K562 (cell line): ENCODE data around the gene RPL28. TPM values are rescaled to one million over a fixed set of nuclear protein-coding genes. Genes with fewer than 3 reads are reported as not detected.

Source experiments
- ATAC-seq: fragments of 200-7000 bp; cut with Tn5 transposase; 3 replicates; pipeline ENCODE4 v1.9.1; 2020; ENCODE audit warnings: moderate library complexity
- BruUV-seq: library from RNA; stranded (reverse); fragments of 400-500 nt; replicated peaks from 2 replicates; lab custom pipeline; 2021; lab: Mats Ljungman, UMichigan
- CTCF ChIA-PET: fragments of 300-600 bp; formaldehyde crosslinking; extraction: SDS; loops from one replicate; lab custom pipeline; 2021; ENCODE audit warnings: low intra/inter-chr PET ratio; lab: Yijun Ruan, JAX
- POLR2A ChIA-PET: fragments of 300-600, 350-650 bp; sonication (Branson Sonifier 250); formaldehyde crosslinking; extraction: SDS; loops from one replicate; lab custom pipeline; 2021; ENCODE audit warnings: antibody characterized with exemption, inconsistent platforms; lab: Yijun Ruan, JAX
- DNase-seq, 4 experiments: peaks; one replicate each; pipeline versions ENCODE4 v3.0.0 to v3.0.0-alpha.2; 2011 to 2018; ENCODE audit warnings: low spot score in 3 of 4, mixed read lengths in 3 of 4; ENCODE audit errors: extremely low read depth in 1 of 4
- FAIRE-seq: peaks from 2 replicates; lab custom pipeline; 2011; peaks lifted over from hg19 to GRCh38; lab: Jason Lieb, UNC
- H2AFZ ChIP-seq: 2 replicates; pipeline ENCODE4 v1.6.0; 2011; ENCODE audit warnings: low read depth, low read length, control low read depth, inconsistent platforms
- H3K27ac ChIP-seq: fragments of 200-600 bp; 3 replicates; pipeline ENCODE4 v1.8.0; 2011; ENCODE audit warnings: low read depth, mild to moderate bottlenecking, control low read depth, inconsistent platforms, low read length, moderate library complexity, mixed read lengths; ENCODE audit errors: extremely low read depth
- H3K27me3 ChIP-seq, 2 experiments: fragments of 300-600 bp in 1 of 2; 2 replicates in 1 of 2; 3 replicates in 1 of 2; pipeline versions ENCODE4 v1.6.0 to v1.8.0; 2011; ENCODE audit warnings: inconsistent platforms in 2 of 2, low read length in 2 of 2, mild to moderate bottlenecking in 1 of 2, mixed read lengths in 1 of 2, moderate library complexity in 1 of 2; ENCODE audit not compliant: control insufficient read depth in 2 of 2, insufficient read depth in 2 of 2
- H3K36me3 ChIP-seq: fragments of 300-600 bp; 3 replicates; pipeline ENCODE4 v1.8.0; 2011; ENCODE audit warnings: mild to moderate bottlenecking, low read length, inconsistent platforms; ENCODE audit not compliant: control insufficient read depth, insufficient read depth
- H3K4me1 ChIP-seq, 2 experiments: fragments of 200-600 bp in 1 of 2; replicated peaks in 1 of 2; 2 replicates in 1 of 2; 3 replicates in 1 of 2; pipeline versions ENCODE4 v1.5.1 to v1.8.0; 2011; ENCODE audit warnings: inconsistent platforms in 2 of 2, low read length in 2 of 2, mild to moderate bottlenecking in 1 of 2, mixed read lengths in 1 of 2, moderate library complexity in 1 of 2; ENCODE audit not compliant: control insufficient read depth in 2 of 2, insufficient read depth in 2 of 2
- H3K4me2 ChIP-seq: 2 replicates; pipeline ENCODE4 v1.6.1; 2011; ENCODE audit warnings: low read length, control low read depth, inconsistent platforms, mixed read lengths; ENCODE audit not compliant: insufficient read depth
- H3K4me3 ChIP-seq: fragments of 200-600 bp; sonication (generic), shearing (Covaris generic); 2 replicates; pipeline ENCODE4 v1.5.1; 2016; ENCODE audit warnings: control low read depth, inconsistent platforms
- H3K79me2 ChIP-seq: fragments of 200-600 bp; 3 replicates; pipeline ENCODE4 v1.8.0; 2011; ENCODE audit warnings: low read length, inconsistent platforms; ENCODE audit not compliant: control insufficient read depth, insufficient read depth
- H3K9ac ChIP-seq, 2 experiments: 2 replicates each; pipeline versions ENCODE4 v1.6.0 to v1.6.1; 2011; ENCODE audit warnings: low read depth in 2 of 2, low read length in 2 of 2, control low read depth in 1 of 2, inconsistent platforms in 1 of 2, mild to moderate bottlenecking in 1 of 2, mixed read lengths in 1 of 2; ENCODE audit not compliant: insufficient read depth in 1 of 2
- H3K9me1 ChIP-seq: one replicate; pipeline ENCODE4 v1.6.0; 2011; ENCODE audit warnings: inconsistent platforms, mild to moderate bottlenecking, low read length, moderate library complexity; ENCODE audit not compliant: control insufficient read depth, insufficient read depth
- H3K9me3 ChIP-seq: replicated peaks from 2 replicates; pipeline ENCODE4 v1.5.1; 2011; ENCODE audit warnings: low read depth, low read length, inconsistent platforms; ENCODE audit not compliant: control insufficient read depth, insufficient read depth
- H4K20me1 ChIP-seq: replicated peaks from 2 replicates; pipeline ENCODE4 v1.6.1; 2011; ENCODE audit warnings: low read length, inconsistent platforms, mixed read lengths; ENCODE audit not compliant: control insufficient read depth, insufficient read depth
- ZNF354B ChIP-seq: fragments of 250-450 bp; sonication (Bioruptor Pico); IDR thresholded peaks from 2 replicates; pipeline ENCODE4 v1.4.0; 2020
- WGBS: fragments of 100-300 bp; shearing (Covaris generic); methylation state at CpG from one replicate; pipeline ENCODE4 v1.1.6; 2016; ENCODE audit warnings: low coverage, mixed read lengths; ENCODE audit not compliant: insufficient coverage; ENCODE audit errors: missing lambda C conversion rate; 5-methylcytosine and 5-hydroxymethylcytosine counted together
- in situ Hi-C: fragments of 300-500 bp; cut with MboI; formaldehyde crosslinking; loops from 4 replicates; pipeline ENCODE4 v1.15.0; 2018; ENCODE audit warnings: inconsistent platforms, mixed read lengths
- intact Hi-C: fragments of 100-400 bp; cut with micrococcal nuclease; formaldehyde crosslinking; loops from 2 replicates; pipeline ENCODE4 v1.14.2; 2022
- polyA plus RNA-seq, 8 experiments: library from polyadenylated mRNA; depleted of rRNA in 4 of 8; stranded (reverse) in 5 of 8; unstranded in 3 of 8; fragments of >200 nt; fragmentation: Nextera tagmentation in 2 of 8; fragmentation: Illumina TruSeq in 1 of 8; extraction: Ambion mirVana in 2 of 8; extraction: Trizol in 1 of 8; gene quantifications; 2 replicates each; pipeline versions ENCODE4 v1.2.1 to v1.2.3, GENCODE V29; 2011 to 2014; ENCODE audit warnings: inconsistent platforms in 1 of 8, missing spikeins in 1 of 8
- total RNA-seq, 7 experiments: library from RNA; depleted of rRNA in 6 of 7; stranded (reverse); fragments of >200 nt in 6 of 7; fragmentation: Illumina TruSeq in 2 of 7; extraction: Trizol in 2 of 7; gene quantifications; 2 replicates each; pipeline versions ENCODE4 v1.2.1 to v1.2.3, GENCODE V29; 2011 to 2021; ENCODE audit warnings: low replicate concordance in 1 of 7
- TF ChIP-seq, protein P1 (sequence below): sonication (generic); formaldehyde crosslinking; IDR thresholded peaks from 2 replicates; pipeline ENCODE4 v1.9.0; 2022; ENCODE audit warnings: mild to moderate bottlenecking, missing genetic modification reagents
- TF ChIP-seq, protein P2 (sequence below): sonication (generic); formaldehyde crosslinking; IDR thresholded peaks from 2 replicates; pipeline ENCODE4 v1.5.0; 2020; ENCODE audit warnings: missing genetic modification reagents
- TF ChIP-seq, protein P3 (sequence below): sonication (generic); formaldehyde crosslinking; IDR thresholded peaks from 2 replicates; pipeline ENCODE4 v1.8.0; 2022; ENCODE audit warnings: mild to moderate bottlenecking, missing genetic modification reagents

Gene RPL28
- total and polyA plus RNA-seq, 9 of the 15 experiments (the other 6 are each of a cell fraction or from before 2014, with no cell fraction given) = 124 to 3,106 (median 622) TPM

DNA sequence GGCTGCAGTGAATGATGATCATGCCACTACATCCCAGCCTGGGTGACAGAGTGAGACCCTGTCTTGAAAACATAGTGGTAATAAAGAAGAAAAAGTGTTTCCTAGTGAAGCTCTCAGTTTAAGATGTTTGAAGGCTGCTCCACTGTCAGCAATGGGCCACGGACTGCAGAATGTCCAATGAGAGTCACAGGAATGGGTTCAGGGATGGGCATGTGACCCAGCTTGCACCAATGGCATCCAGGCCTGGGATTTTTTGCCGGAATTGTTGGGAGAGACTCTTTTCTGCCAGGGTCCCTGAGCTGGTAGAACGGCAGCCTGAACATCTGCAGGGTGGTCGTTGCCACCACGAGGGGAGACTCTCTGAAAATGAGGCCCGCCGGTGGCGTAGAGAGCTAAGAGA, 51.1 kb downstream of the RPL28 start:
- FAIRE-seq (no peak), ATAC-seq (no peak), DNase-seq (no peak)
- BruUV-seq = no TSS peak
- no peaks in the 10 kb centered on the region for H3K9me3 ChIP-seq
- no peak overlapping the region for H3K27ac ChIP-seq
- no peak overlapping the region for H3K4me3 ChIP-seq
- in situ Hi-C loops = loop anchor here (25.0 kb wide), 1 partner anchor 775 kb away; the partner anchor contains the start of gene LILRB4
- WGBS = 21% methylated on average over 8 of the region's 8 CpGs
- TF ChIP-seq, protein P1, sequence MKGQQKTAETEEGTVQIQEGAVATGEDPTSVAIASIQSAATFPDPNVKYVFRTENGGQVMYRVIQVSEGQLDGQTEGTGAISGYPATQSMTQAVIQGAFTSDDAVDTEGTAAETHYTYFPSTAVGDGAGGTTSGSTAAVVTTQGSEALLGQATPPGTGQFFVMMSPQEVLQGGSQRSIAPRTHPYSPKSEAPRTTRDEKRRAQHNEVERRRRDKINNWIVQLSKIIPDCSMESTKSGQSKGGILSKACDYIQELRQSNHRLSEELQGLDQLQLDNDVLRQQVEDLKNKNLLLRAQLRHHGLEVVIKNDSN (CRISPR knock-in tag) = peak; percentile 71
- TF ChIP-seq, protein P2, sequence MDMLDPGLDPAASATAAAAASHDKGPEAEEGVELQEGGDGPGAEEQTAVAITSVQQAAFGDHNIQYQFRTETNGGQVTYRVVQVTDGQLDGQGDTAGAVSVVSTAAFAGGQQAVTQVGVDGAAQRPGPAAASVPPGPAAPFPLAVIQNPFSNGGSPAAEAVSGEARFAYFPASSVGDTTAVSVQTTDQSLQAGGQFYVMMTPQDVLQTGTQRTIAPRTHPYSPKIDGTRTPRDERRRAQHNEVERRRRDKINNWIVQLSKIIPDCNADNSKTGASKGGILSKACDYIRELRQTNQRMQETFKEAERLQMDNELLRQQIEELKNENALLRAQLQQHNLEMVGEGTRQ (CRISPR knock-in tag) = peak; percentile 48
- TF ChIP-seq, protein P3, sequence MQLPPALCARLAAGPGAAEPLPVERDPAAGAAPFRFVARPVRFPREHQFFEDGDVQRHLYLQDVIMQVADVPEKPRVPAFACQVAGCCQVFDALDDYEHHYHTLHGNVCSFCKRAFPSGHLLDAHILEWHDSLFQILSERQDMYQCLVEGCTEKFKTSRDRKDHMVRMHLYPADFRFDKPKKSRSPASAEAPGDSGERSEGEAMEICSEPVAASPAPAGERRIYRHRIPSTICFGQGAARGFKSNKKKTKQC = no peak
- TF ChIP-seq ZNF354B = no peak
- intact Hi-C loops = no loop called here
- no peak overlapping the region for H3K4me2 ChIP-seq
- H4K20me1 ChIP-seq = peaks cover 14% of the 10 kb centered on the region
- ChIA-PET POLR2A (interaction anchor here (0.6 to 1.7 kb wide), 11 partner anchors 10 to 84 kb away, joined by 3 to 9 read pairs (median 4); partner anchors contain the start of gene UBE2S), CTCF (no interaction called here)
- H3K9me1 ChIP-seq = no peaks in the 10 kb centered on the region
- H3K4me1 ChIP-seq = peaks cover 10 to 36% of the 10 kb centered on the region in 2 experiments
- H3K27me3 ChIP-seq = peaks cover 0 to 9% of the 10 kb centered on the region in 2 experiments; a peak in 2 of 5 replicates
- no peak overlapping the region for H3K9ac ChIP-seq
- no peaks in the 10 kb centered on the region for H3K79me2 ChIP-seq
- no peak overlapping the region for H2AFZ ChIP-seq
- H3K36me3 ChIP-seq = no peaks in the 10 kb centered on the region
